BJ (cell line): ENCODE measurements around the gene GPR84. TPM values are rescaled to one million over a fixed set of nuclear protein-coding genes. Genes with fewer than 3 reads are reported as not detected.

Source experiments
- CTCF ChIA-PET: fragments of 350-600 bp; formaldehyde crosslinking; extraction: SDS; loops from one replicate; lab custom pipeline; 2021; ENCODE audit warnings: antibody characterized with exemption, inconsistent platforms; lab: Yijun Ruan, JAX
- POLR2A ChIA-PET: fragments of 300-600 bp; sonication (Branson Sonifier 250); formaldehyde crosslinking; extraction: SDS; loops from one replicate; lab custom pipeline; 2021; ENCODE audit warnings: antibody characterized with exemption; lab: Charles Lee
- DNase-seq: peaks from one replicate; pipeline ENCODE4 v3.0.0-alpha.2; 2011; ENCODE audit warnings: low read depth
- H3K27me3 ChIP-seq: 2 replicates; pipeline ENCODE4 v1.6.0; 2011; ENCODE audit warnings: low read length; ENCODE audit not compliant: control insufficient read depth, insufficient read depth
- H3K36me3 ChIP-seq: 2 replicates; pipeline ENCODE4 v1.5.1; 2011; ENCODE audit warnings: low read length; ENCODE audit not compliant: control insufficient read depth, insufficient read depth
- H3K4me3 ChIP-seq: 2 replicates; pipeline ENCODE4 v1.5.1; 2011; ENCODE audit warnings: low read depth, mild to moderate bottlenecking, control low read depth, low read length
- CTCF ChIP-seq: IDR thresholded peaks from 2 replicates; pipeline ENCODE4 v1.5.1; 2011; ENCODE audit warnings: low read depth, mild to moderate bottlenecking, control low read depth, inconsistent platforms, low read length, moderate library complexity; ENCODE audit not compliant: insufficient read depth
- polyA plus RNA-seq: library from polyadenylated mRNA; depleted of rRNA; stranded (reverse); fragments of >200 nt; gene quantifications from 2 replicates; pipeline ENCODE4 v1.2.3, GENCODE V29; 2011

GPR84 gene
- polyA plus RNA-seq, 1 experiment: not detected

GRCh38 chr12:54359762-54360351, 4.4 kb downstream of the GPR84 start:
- no peak for TF ChIP-seq CTCF
- POLR2A ChIA-PET: interaction anchor here (0.6 kb wide), 1 partner anchor 1477 kb away, joined by 16 read pairs; no protein-coding TSS in a partner anchor
- Histone ChIP-seq H3K4me3 (peak overlapping the region; percentile 29), H3K36me3 (no peaks in the 10 kb centered on the region), H3K27me3 (no peaks in the 10 kb centered on the region)
- CTCF ChIA-PET: interaction anchor here (0.9 to 9.2 kb wide), 25 partner anchors 8 to 159 kb away, joined by 3 to 114 read pairs (median 5); partner anchors contain the start of genes COPZ1 and NFE2
- no peak for DNase-seq

GRCh38 chr12:54358945-54359761, 5.1 kb downstream of the GPR84 start:
- Histone ChIP-seq H3K36me3 (no peaks in the 10 kb centered on the region), H3K4me3 (peak overlapping the region; percentile 55), H3K27me3 (no peaks in the 10 kb centered on the region)
- peak; percentile 93 for DNase-seq
- ChIA-PET CTCF (interaction anchor here (0.7 to 9.2 kb wide), 23 partner anchors 9 to 158 kb away, joined by 3 to 114 read pairs (median 5); partner anchors contain the start of genes CBX5 and COPZ1), POLR2A (no interaction called here)
- TF ChIP-seq CTCF: no peak

- TF ChIP-seq CTCF: no peak
- Histone ChIP-seq H3K27me3 (no peaks in the 10 kb centered on the region), H3K4me3 (peak overlapping the region; percentile 55), H3K36me3 (no peaks in the 10 kb centered on the region)
- CTCF ChIA-PET: interaction anchor here (0.7 to 9.2 kb wide), 24 partner anchors 8 to 157 kb away, joined by 3 to 114 read pairs (median 6); partner anchors contain the start of genes CBX5 and COPZ1
- POLR2A ChIA-PET: no interaction called here
- DNase-seq: no peak
These were observed 5.9 kb downstream of the GPR84 start for GRCh38 chr12:54358191-54358944.

- no peaks in the 10 kb centered on the region for H3K36me3 ChIP-seq
- no peak overlapping the region for H3K4me3 ChIP-seq
- DNase-seq: no peak
- CTCF ChIA-PET: interaction anchor here (0.7 to 9.2 kb wide), 13 partner anchors 11 to 149 kb away, joined by 3 to 114 read pairs (median 9); partner anchors contain the start of gene NFE2
- H3K27me3 ChIP-seq: no peaks in the 10 kb centered on the region
- no peak for TF ChIP-seq CTCF
- POLR2A ChIA-PET: no interaction called here
These were observed 6.6 kb downstream of the GPR84 start for GRCh38 chr12:54357506-54358190.
